CD4-positive, alpha-beta T cell treated with Interleukin-15 for 1 hour (primary cell): ENCODE measurements around the gene MTG2.

Experiments used
- DNase-seq: peaks from one replicate; pipeline ENCODE4 v3.0.0-alpha.2; 2020

Gene MTG2

GRCh38 chr20:62222972-62223371 is 40.1 kb downstream of the MTG2 start:
- no peak for DNase-seq

GRCh38 chr20:62223571-62223970 is 40.7 kb downstream of the MTG2 start:
- no peak for DNase-seq

- DNase-seq, result no peak
Measured at GRCh38 chr20:62224113-62224855, 41.5 kb downstream of the MTG2 start.

GRCh38 chr20:62225026-62225425 is 42.2 kb downstream of the MTG2 start:
- DNase-seq, result no peak

- no peak for DNase-seq
Measured at GRCh38 chr20:62225820-62226635, 43.2 kb downstream of the MTG2 start.

- no peak for DNase-seq
Measured at GRCh38 chr20:62226707-62227590, 44.1 kb downstream of the MTG2 start.

- DNase-seq, result no peak
Measured at GRCh38 chr20:62227591-62227976, 44.8 kb downstream of the MTG2 start.

- no peak for DNase-seq
Measured at GRCh38 chr20:62227977-62228958, 45.4 kb downstream of the MTG2 start.

- no peak for DNase-seq
Measured at GRCh38 chr20:62228982-62229545, 46.2 kb downstream of the MTG2 start.

- no peak for DNase-seq
Measured at GRCh38 chr20:62229667-62230066, 46.8 kb downstream of the MTG2 start.

- no peak for DNase-seq
Measured at GRCh38 chr20:62230276-62230675, 47.4 kb downstream of the MTG2 start.

- no peak for DNase-seq
Measured at GRCh38 chr20:62230696-62231095, 47.9 kb downstream of the MTG2 start.

- DNase-seq, result no peak
Measured at GRCh38 chr20:62231292-62231691, 48.5 kb downstream of the MTG2 start.

- DNase-seq, result no peak
Measured at GRCh38 chr20:62232194-62232593, 49.4 kb downstream of the MTG2 start.

GRCh38 chr20:62232770-62233645 is 50.2 kb downstream of the MTG2 start:
- no peak for DNase-seq

GRCh38 chr20:62233684-62234083 is 50.9 kb downstream of the MTG2 start:
- DNase-seq, result no peak

GRCh38 chr20:62234339-62234738 is 51.5 kb downstream of the MTG2 start:
- no peak for DNase-seq

GRCh38 chr20:62235001-62235776 is 52.4 kb downstream of the MTG2 start:
- no peak for DNase-seq

- DNase-seq, result no peak
Measured at GRCh38 chr20:62235777-62236157, 52.9 kb downstream of the MTG2 start.

GRCh38 chr20:62236200-62236599 is 53.4 kb downstream of the MTG2 start:
- no peak for DNase-seq
